Sigmoid colon (tissue), 7 donors: ENCODE results near the gene CHPF2. TPM values are rescaled to one million over a fixed set of nuclear protein-coding genes. Genes with fewer than 3 reads are reported as not detected.

Experiments
- DNase-seq: peaks from one replicate; pipeline ENCODE4 v3.0.0-alpha.2; 2019
- H3K27ac ChIP-seq, 4 donors: fragments of 200-600 bp; sonication (generic); one replicate each; pipeline ENCODE4 v1.5.1; 2016 to 2019; ENCODE audit warnings: mild to moderate bottlenecking in 1 of 4
- H3K27me3 ChIP-seq, 3 donors: fragments of 200-600 bp; sonication (generic); one replicate each; pipeline ENCODE4 v1.5.1; 2019; ENCODE audit warnings: mild to moderate bottlenecking in 1 of 3
- H3K36me3 ChIP-seq, 4 donors: fragments of 200-600 bp; sonication (generic); one replicate each; pipeline ENCODE4 v1.5.1; 2016 to 2019
- H3K4me1 ChIP-seq, 4 donors: fragments of 200-600 bp; sonication (generic); one replicate each; pipeline ENCODE4 v1.5.1; 2017 to 2019
- H3K4me3 ChIP-seq, 4 donors: fragments of 200-600 bp; sonication (generic); one replicate each; pipeline ENCODE4 v1.5.1; 2017 to 2019; ENCODE audit warnings: mild to moderate bottlenecking in 2 of 4, moderate library complexity in 1 of 4
- H3K9me3 ChIP-seq, 4 donors: fragments of 200-600 bp in 3 of 4; sonication (generic) in 3 of 4; one replicate each; pipeline versions ENCODE4 v1.5.1 to v1.6.1; 2013 to 2019
- EP300 ChIP-seq, 4 donors: sonication (generic); formaldehyde crosslinking; IDR thresholded peaks; one replicate each; pipeline ENCODE4 v1.6.1; 2017; ENCODE audit warnings: antibody characterized with exemption in 4 of 4
- POLR2A ChIP-seq, 2 donors: fragments of 450-650 bp; IDR thresholded peaks; one replicate each; pipeline ENCODE4 v1.6.1; 2016; ENCODE audit warnings: antibody characterized with exemption in 2 of 2, mild to moderate bottlenecking in 2 of 2, moderate library complexity in 2 of 2
- POLR2AphosphoS5 ChIP-seq, 4 donors: sonication (generic); formaldehyde crosslinking; IDR thresholded peaks; one replicate each; pipeline ENCODE4 v1.6.1; 2017; ENCODE audit warnings: antibody characterized with exemption in 4 of 4
- WGBS, 2 donors: extraction: QIAGEN DNeasy Blood & Tissue Kit; methylation state at CpG; one replicate each; pipeline ENCODE4 v1.1.7; 2013; 5-methylcytosine and 5-hydroxymethylcytosine counted together
- intact Hi-C: fragments of 100-400 bp; cut with DNase I; formaldehyde crosslinking; loops from one replicate; pipeline ENCODE4 v1.15.1; 2023
- polyA plus RNA-seq, 3 donors: library from polyadenylated mRNA; stranded (reverse); fragments of 200-250 nt; gene quantifications; one replicate each; pipeline ENCODE4 v1.2.3, GENCODE V29; 2013
- total RNA-seq, 4 donors: library from RNA; depleted of rRNA; stranded (reverse); fragments of >200 nt; gene quantifications; one replicate each; pipeline ENCODE4 v1.1.0, GENCODE V29; 2016
- TF ChIP-seq, protein P1 (sequence below), 4 experiments: fragments of 450-650 bp in 3 of 4; fragments of 200-600 bp in 1 of 4; IDR thresholded peaks; one replicate each; pipeline ENCODE4 v1.5.1; 2016 to 2019; ENCODE audit warnings: antibody characterized with exemption in 4 of 4, mild to moderate bottlenecking in 3 of 4, moderate library complexity in 2 of 4
- donor health status: healthy with polysubstance abuse.
- donor health status: Bipolar disorder and iron deficiency.
- donor health status: healthy.

Gene CHPF2
- total and polyA plus RNA-seq, 7 donors: 5.4 to 36.3 (median 16.4) TPM

GRCh38 chr7:151204383-151205032, 27.8 kb upstream of the CHPF2 start:
- 61 to 75% methylated on average over 48 of the region's 48 CpGs for WGBS, 2 donors
- H3K4me3 ChIP-seq: no peak overlapping the region

DNA sequence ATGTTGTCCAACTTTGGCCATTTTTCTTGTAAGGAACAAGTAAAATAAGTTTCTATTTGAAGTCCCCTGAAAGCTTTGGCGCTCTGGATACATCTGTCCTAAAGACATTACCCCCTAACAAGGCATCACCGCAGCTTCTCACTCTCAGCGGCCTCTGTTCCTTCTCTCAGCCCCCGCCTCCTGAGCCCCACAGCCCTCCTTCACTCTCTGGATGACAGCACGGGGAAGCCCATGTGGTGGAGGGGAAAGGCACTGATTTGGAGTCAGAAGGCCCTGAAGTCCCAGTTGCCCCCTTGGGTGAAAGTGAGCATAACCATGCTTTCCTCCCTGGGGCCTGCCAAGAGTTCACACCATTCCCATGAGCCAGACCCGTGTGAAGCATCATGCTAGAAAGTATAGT, 26.6 kb upstream of the CHPF2 start:
- intact Hi-C loops: no loop called here
- Histone ChIP-seq H3K4me1 (no peaks in the 10 kb centered on the region), H3K36me3 (no peaks in the 10 kb centered on the region), H3K27me3 (peaks cover 0 to 30% (median 0%) of the 10 kb centered on the region in 3 donors), H3K4me3 (no peak overlapping the region), H3K9me3 (no peaks in the 10 kb centered on the region), H3K27ac (no peak overlapping the region)
- no peak for DNase-seq
- WGBS, 2 donors: 70 to 75% methylated on average over 6 of the region's 6 CpGs
- TF ChIP-seq POLR2A (IDR thresholded peaks at IDR 0.05) (no peak), POLR2AphosphoS5 (IDR thresholded peaks at IDR 0.05) (no peak), EP300 (IDR thresholded peaks at IDR 0.05) (no peak)
- TF ChIP-seq, protein P1, sequence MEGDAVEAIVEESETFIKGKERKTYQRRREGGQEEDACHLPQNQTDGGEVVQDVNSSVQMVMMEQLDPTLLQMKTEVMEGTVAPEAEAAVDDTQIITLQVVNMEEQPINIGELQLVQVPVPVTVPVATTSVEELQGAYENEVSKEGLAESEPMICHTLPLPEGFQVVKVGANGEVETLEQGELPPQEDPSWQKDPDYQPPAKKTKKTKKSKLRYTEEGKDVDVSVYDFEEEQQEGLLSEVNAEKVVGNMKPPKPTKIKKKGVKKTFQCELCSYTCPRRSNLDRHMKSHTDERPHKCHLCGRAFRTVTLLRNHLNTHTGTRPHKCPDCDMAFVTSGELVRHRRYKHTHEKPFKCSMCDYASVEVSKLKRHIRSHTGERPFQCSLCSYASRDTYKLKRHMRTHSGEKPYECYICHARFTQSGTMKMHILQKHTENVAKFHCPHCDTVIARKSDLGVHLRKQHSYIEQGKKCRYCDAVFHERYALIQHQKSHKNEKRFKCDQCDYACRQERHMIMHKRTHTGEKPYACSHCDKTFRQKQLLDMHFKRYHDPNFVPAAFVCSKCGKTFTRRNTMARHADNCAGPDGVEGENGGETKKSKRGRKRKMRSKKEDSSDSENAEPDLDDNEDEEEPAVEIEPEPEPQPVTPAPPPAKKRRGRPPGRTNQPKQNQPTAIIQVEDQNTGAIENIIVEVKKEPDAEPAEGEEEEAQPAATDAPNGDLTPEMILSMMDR (IDR thresholded peaks at IDR 0.05): no peak

More at GRCh38 chr7:151204383-151205032, 27.8 kb upstream of the CHPF2 start:
- H3K4me1 ChIP-seq: peaks cover 0 to 4% (median 3%) of the 10 kb centered on the region in 4 donors
- H3K27ac ChIP-seq: no peak overlapping the region
- intact Hi-C loops: no loop called here
- peaks cover 0 to 30% (median 0%) of the 10 kb centered on the region in 3 donors for H3K27me3 ChIP-seq
- H3K9me3 ChIP-seq: no peaks in the 10 kb centered on the region
- no peak for DNase-seq
- H3K36me3 ChIP-seq: no peaks in the 10 kb centered on the region
- TF ChIP-seq POLR2A (IDR thresholded peaks at IDR 0.05): no peak
- no peak for TF ChIP-seq EP300 (IDR thresholded peaks at IDR 0.05)
- TF ChIP-seq, protein P1 (IDR thresholded peaks at IDR 0.05): no peak
- no peak for TF ChIP-seq POLR2AphosphoS5 (IDR thresholded peaks at IDR 0.05)

DNA sequence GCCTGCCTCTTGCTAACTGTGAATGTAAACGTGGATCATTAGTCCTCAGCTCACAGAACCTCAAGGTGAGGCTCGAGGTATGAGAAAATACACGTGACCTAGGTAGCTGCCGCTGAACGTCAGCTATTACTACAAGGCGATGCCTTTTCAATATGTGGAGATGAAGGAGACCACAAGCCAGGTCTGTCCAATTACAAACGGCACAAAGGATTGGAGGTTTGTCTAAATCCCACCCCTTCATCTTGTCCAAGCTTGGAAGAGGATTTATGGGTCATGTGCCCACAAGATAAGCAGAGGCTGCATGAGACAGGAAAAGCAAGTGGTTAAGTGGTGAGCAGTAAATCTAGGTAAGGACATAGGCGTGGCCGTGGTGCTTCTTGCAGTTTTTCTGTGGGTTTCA, 25.4 kb upstream of the CHPF2 start:
- Histone ChIP-seq H3K36me3 (no peaks in the 10 kb centered on the region), H3K4me1 (no peaks in the 10 kb centered on the region), H3K27ac (no peak overlapping the region), H3K4me3 (no peak overlapping the region), H3K27me3 (peaks cover 0 to 30% (median 0%) of the 10 kb centered on the region in 3 donors), H3K9me3 (no peaks in the 10 kb centered on the region)
- intact Hi-C loops: no loop called here
- no peak for TF ChIP-seq POLR2AphosphoS5 (IDR thresholded peaks at IDR 0.05)
- TF ChIP-seq, protein P1 (IDR thresholded peaks at IDR 0.05): no peak
- 24 to 36% methylated on average over 9 of the region's 9 CpGs for WGBS, 2 donors
- DNase-seq: no peak

DNA sequence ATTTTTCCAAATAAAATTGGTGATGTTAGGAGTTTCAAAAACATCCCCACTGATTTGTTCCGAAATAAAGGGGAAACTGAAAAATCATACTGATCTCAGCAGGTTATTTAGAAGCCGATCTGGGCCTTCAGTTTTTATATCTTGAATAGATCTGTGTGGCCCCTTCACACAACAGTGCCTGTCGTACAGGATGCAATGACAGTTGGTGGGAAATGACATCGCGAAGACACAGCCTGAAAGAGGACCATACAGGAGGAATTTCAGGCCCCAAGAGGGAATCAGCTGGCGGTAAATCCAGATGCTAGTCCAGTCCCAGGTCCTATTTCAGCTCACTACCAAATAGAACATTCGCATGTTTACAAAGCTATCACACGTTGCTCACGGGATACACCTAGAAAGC, 25.0 kb upstream of the CHPF2 start:
- no peak for TF ChIP-seq POLR2AphosphoS5 (IDR thresholded peaks at IDR 0.05)
- no peak for TF ChIP-seq EP300 (IDR thresholded peaks at IDR 0.05)
- TF ChIP-seq, protein P1 (IDR thresholded peaks at IDR 0.05): no peak
- TF ChIP-seq POLR2A (IDR thresholded peaks at IDR 0.05): no peak
- Histone ChIP-seq H3K27me3 (peaks cover 0 to 30% (median 0%) of the 10 kb centered on the region in 3 donors), H3K4me1 (no peaks in the 10 kb centered on the region), H3K4me3 (no peak overlapping the region), H3K36me3 (peaks cover 0 to 2% (median 0%) of the 10 kb centered on the region in 4 donors), H3K9me3 (no peaks in the 10 kb centered on the region), H3K27ac (no peak overlapping the region)
- 35 to 59% methylated on average over 9 of the region's 9 CpGs for WGBS, 2 donors
- intact Hi-C loops: no loop called here
- no peak for DNase-seq

DNA sequence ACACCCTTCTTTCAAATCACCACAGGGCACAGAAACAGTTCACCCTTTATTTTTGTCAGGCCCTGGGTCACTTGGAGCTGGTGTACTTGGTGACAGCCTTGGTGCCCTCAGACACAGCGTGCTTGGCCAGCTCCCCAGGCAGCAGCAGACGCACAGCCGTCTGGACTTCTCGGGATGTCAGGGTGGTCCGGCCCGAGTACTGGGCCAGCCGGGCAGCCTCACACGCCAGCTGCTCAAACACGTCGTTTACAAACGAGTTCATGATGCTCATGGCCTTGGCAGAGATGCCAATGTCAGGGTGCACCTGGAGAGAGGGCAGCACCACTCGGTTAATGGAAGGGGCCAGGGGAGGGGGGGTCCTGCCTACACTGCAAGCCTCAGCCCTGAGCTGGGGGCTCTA, 24.5 kb upstream of the CHPF2 start:
- no peak for DNase-seq
- H3K27me3 ChIP-seq: peaks cover 0 to 30% (median 0%) of the 10 kb centered on the region in 3 donors
- H3K9me3 ChIP-seq: no peaks in the 10 kb centered on the region
- no peak overlapping the region for H3K27ac ChIP-seq
- H3K4me3 ChIP-seq: no peak overlapping the region
- WGBS, 2 donors: 41 to 72% methylated on average over 12 of the region's 12 CpGs
- peaks cover 0 to 6% (median 0%) of the 10 kb centered on the region in 4 donors for H3K36me3 ChIP-seq
- H3K4me1 ChIP-seq: no peaks in the 10 kb centered on the region
- TF ChIP-seq POLR2A (IDR thresholded peaks at IDR 0.05) (no peak), EP300 (IDR thresholded peaks at IDR 0.05) (no peak)
- TF ChIP-seq, protein P1 (IDR thresholded peaks at IDR 0.05): no peak
- intact Hi-C loops: no loop called here
